GM21717 (cell line): ENCODE data around the gene CCDC78.
"Not testable (repeated sequence)": the region's sequence is repeated elsewhere in the genome, so short reads cannot be mapped to it uniquely, and the experiment has no call there.

Source experiments
- ATAC-seq: cut with Tn5 transposase; IDR thresholded peaks from one replicate; pipeline ENCODE4 v1.9.1; 2021; ENCODE audit warnings: mild to moderate bottlenecking, moderate library complexity; ENCODE audit not compliant: unreplicated experiment

Gene CCDC78

DNA sequence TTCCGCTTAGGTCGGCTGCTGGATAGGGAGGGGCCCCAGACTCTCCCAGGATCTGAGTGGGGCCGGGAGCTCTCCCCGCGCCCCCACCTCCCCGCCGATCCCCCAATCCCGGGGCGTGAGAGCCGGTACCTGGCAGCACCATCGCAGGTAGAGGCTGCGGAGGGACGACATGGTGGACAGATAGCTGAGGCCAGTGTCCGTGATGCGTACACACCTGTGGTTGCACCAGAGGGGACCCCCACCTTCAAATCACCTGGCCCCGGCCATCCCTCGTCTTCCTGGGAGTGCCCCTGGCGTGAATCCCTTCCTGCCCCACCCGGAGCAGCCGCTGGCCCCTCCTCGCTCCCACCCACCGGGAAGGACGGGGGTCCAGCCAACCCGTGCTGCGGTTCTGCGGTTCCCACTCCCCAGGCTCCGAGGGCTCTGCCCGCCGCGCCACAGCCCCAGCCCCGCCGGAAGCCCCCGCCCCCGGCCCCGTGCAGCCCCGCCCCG is 31.3 kb downstream of the CCDC78 start:
- no peak for ATAC-seq

GRCh38 chr16:694187-694862 is 31.9 kb downstream of the CCDC78 start:
- no peak for ATAC-seq

DNA sequence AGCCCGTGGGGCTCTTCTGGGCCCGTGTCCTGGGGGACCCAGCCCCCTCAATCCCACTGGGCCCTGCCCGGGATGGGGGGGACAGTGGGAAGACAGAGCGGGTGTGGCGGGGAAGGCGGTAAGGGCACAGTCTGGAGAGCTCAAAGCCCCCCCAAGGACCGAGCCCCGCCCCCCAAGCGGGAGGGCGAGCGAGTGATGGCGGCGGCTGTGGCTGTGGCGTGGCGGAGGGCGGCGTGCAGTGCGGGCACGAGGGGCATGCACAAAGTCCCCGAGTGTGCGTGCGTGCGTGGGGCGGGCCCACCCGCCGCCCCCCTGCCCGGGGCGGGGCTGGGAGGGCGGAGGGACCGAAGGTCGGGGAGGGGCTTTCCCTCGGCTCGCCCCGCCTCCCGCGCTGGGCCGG is 32.5 kb downstream of the CCDC78 start:
- ATAC-seq, result no peak

- ATAC-seq, result no peak
Measured at GRCh38 chr16:693364-693763, 32.9 kb downstream of the CCDC78 start.

DNA sequence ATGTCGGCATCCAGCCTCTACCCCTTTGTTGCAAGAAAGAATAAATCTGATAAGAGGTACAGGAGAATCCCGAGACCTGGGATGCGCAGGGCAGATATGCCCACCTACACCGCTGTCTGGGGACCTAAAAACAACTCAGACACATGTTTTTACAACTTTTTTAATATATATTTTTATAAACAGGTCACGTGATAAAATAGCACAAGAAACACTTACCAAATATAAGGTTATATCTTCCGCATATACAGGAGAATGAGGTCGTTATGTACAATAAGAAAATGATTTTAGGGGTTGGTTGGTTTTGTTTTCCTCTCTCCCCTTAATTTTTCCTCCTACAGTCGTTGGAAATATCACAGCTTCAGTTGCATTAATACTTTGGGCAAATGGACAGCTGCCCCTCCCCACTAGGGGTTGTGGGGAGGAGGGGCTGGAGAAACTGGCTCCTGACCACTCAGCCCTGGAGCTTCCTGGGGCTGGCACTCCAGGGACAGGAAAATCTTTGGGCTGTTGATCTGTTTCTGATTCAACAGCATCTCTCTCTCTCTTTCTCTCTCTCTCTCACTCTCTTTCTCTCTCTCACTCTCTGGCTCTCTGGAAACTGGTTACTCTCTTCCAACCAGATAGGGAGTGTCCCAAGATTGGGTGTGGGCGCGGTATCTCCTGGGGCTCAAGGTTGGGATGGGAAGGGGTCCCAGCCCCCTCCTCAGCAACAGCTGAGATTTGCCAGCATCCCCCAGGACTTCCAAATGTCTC is 33.7 kb downstream of the CCDC78 start:
- no peak for ATAC-seq

DNA sequence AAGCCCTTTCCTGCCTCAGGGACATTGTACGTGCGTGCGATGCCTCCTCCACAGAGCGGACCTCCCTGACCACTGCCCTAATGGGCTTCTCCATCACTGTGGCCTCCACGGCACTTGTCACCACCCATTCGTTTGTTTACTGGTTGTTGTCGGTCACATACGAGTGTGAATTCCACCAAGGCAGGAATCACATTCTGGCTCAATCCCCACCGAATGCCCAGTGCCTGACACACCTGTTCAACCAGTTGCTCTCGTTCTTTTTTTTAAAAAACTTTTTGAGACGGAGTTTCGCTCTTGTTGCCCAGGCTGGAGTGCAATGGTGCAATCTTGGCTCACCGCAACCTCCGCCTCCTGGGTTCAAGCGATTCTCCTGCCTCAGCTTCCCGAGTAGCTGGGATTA is 35.0 kb downstream of the CCDC78 start:
- ATAC-seq, result not testable (repeated sequence)

- ATAC-seq, result no peak
Measured at GRCh38 chr16:689175-689897, 36.9 kb downstream of the CCDC78 start.

- no peak for ATAC-seq
Measured at GRCh38 chr16:687499-687898, 38.7 kb downstream of the CCDC78 start.

DNA sequence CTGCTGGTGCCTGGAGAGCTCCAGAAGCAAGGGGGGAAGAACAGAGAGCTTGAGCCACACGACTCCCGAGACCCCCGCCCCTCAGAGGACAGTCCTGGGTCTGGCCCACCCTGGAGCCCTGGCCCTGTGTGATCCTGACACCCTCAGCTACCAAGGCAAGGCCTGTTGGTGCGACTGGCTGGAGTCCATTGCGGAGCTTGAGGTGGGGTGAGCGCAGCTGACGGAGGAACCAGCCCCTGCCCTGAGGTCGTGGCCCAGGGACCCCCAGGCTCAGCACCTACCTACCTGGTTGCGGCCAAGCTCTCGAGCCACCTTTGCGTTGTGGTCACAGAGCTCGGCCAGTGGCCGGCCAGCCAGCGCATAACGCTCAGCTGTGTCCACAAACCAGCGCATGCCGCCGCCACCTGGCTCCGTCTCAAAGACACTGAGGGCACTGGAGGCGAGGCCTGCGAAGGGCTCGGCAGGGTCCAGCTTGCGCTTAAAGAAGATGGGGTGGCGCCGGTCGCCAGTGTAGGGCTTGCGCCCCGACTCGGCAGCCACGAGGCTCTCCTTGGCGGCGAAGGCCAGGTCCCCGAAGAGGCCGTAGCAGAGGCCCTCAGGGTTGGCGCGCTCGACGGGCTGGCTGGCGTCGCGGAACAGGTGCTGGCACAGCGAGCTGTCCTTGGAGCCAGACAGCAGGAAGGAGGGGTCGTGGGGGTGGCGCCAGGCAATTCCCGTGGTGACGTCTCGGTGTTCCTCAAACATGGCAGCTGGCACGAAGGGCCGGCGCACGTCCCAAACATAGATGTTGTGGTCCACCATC is 39.6 kb downstream of the CCDC78 start:
- no peak for ATAC-seq

DNA sequence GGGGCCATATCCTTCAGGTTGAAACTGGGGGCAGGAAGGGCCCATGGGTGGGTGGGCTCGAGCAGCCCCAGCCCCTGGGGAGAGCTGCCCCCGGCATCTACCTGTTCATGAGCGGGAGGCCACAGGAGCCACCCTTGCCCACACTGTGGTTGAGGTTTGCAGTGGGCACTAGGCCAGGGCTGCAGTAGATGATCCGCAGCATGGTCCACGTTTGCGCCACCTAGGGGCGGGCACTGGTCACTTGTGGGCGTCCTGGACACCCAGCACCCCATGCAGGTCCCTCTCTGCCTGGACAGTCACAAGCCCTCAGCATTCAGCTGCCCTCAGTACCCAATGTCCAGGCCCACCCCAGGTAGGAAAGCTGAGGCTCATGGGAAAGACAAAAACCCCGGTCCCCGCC is 40.3 kb downstream of the CCDC78 start:
- ATAC-seq, result no peak

DNA sequence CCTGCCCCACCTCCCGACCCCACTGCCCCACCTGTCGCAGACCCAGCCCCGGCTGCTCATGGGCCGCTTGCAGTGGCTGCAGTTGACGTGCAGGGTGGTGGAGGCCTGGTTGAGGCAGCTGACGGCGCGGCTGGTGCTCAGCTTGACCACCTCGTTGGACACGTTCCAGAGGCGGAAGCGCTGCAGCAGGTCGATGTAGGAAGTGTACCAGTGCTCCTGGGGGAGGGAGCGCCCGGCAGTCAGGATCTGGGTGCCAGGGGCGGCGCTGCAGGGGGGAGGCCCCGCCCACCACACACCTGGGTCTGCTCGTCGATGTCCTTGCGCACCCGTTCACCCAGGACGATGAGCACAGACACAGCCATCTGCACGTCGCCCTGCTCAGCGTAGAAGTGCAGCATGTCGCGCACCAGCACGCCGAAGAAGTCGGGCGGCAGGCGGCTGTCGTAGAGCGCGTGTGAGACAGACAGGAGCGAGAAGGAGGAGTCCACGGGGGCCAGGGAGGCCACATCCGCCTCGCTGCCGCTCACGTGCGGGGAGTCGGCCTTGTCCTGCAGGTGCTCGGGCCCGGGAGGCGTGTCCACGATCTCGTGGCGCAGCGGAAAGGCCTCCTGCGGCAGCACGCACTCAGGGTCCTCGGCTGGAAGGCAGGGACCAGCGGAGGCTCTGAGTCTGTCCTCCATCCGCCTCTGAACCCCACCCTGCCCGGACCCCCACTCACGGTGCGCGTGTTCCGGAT is 41.1 kb downstream of the CCDC78 start:
- no peak for ATAC-seq

- ATAC-seq, result peak; percentile 39
Measured at GRCh38 chr16:684071-684794, 42.0 kb downstream of the CCDC78 start, which contains the start of gene JMJD8. Gene JMJD8 (minus strand): TSS chr16:684334. CDS start chr16:684319, 15 bp downstream.

DNA sequence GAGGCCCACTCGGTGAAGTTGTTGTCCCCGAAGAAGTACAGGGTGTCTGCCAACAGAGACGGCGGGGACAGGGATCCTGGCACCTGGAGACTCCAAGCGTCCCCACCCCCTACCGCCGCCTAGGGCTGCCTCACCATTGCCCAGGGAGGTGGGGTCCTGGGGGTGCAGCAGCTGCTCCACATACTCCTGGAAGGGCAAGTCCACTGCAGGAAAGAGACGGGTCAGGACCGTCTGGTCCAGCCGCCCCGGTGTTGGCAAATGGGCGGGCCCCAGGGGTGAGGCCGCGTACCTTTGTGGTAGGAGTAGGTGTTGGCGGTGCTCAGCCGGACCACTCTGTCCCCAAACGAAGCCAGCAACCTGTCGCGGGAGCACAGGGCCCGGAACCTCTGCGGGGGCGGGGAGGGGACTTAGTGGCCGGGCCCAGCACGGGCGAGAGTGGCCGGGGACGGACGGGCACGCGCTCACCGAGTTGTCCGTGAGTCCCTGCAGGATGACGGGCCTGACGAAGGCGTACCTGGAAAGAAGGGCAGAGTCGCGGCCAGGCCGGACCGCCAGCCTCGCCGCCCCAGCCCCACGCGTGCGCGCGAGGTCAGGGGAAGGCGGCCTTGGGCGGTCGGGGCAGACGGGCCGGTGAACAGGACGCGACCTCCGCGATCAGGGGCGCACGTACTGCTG is 42.7 kb downstream of the CCDC78 start:
- ATAC-seq, result no peak

GRCh38 chr16:682493-683395 is 43.5 kb downstream of the CCDC78 start:
- no peak for ATAC-seq

DNA sequence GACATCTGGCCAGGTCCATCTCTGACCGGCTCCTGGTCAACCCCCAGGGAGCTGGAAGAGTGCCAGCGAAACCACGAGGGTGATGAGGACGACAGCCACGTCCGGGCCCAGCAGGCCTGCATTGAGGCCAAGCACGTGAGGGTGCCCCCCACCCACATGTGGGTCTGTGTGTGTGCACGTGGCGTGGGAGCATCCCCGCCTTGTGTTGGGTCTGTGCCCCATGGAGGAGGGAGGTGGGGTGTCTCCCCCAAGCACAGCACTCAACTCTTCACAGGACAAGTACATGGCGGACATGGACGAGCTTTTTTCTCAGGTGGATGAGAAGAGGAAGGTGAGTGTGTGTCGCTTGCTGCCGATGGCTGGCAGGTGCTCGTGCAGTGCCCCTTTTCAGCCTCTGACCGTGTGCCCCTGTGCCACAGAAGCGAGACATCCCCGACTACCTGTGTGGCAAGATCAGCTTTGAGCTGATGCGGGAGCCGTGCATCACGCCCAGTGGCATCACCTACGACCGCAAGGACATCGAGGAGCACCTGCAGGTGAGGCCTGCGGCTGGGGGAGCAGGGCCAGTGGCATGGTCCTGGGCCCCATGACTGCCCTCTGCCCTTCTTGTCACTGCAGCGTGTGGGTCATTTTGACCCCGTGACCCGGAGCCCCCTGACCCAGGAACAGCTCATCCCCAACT is 44.4 kb downstream of the CCDC78 start:
- no peak for ATAC-seq

GRCh38 chr16:680967-681745 is 45.1 kb downstream of the CCDC78 start:
- ATAC-seq, result no peak

DNA sequence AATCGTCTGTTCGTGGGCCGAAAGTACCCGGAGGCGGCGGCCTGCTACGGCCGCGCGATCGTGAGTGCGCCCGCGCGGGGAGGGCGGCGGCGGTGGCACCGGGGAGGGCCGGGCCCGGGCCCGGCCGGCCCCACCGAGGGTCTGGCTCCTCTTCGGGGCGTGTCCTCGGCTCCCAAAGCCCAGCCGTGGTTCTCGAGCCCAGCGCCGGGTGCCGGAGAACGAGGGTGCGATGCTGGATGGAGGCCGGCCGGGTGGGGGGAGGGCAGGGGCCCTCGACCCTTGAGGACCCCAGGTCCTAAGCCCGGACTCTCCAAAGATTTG is 45.7 kb downstream of the CCDC78 start:
- no peak for ATAC-seq
